Bronchial epithelial cell (primary cell): Measurements from ENCODE around the gene HSPA1L. TPM values are rescaled to one million over a fixed set of nuclear protein-coding genes. Genes with fewer than 3 reads are reported as not detected.

Source experiments
- DNase-seq: peaks from one replicate; pipeline ENCODE4 v3.0.0-alpha.2; 2010; ENCODE audit warnings: low read depth
- FAIRE-seq: peaks from 2 replicates; lab custom pipeline; 2011; peaks lifted over from hg19 to GRCh38; lab: Jason Lieb, UNC
- H3K27me3 ChIP-seq: 2 replicates; pipeline ENCODE4 v1.5.1; 2011; ENCODE audit warnings: low read length; ENCODE audit not compliant: control insufficient read depth, insufficient read depth
- H3K36me3 ChIP-seq: 2 replicates; pipeline ENCODE4 v1.5.1; 2011; ENCODE audit warnings: low read length; ENCODE audit not compliant: control insufficient read depth, insufficient read depth
- H3K4me3 ChIP-seq: 2 replicates; pipeline ENCODE4 v1.5.1; 2011; ENCODE audit warnings: mild to moderate bottlenecking, low read depth, low read length, control low read depth
- total RNA-seq: library from RNA; depleted of rRNA; stranded (reverse); fragments of >200 nt; gene quantifications from 2 replicates; pipeline ENCODE4 v1.2.1, GENCODE V29; 2014
- TF ChIP-seq, protein P1 (sequence below): IDR thresholded peaks from 2 replicates; pipeline ENCODE4 v1.5.1; 2011; ENCODE audit warnings: mild to moderate bottlenecking, moderate library complexity, low read length, control low read depth, inconsistent platforms; ENCODE audit not compliant: insufficient read depth, severe bottlenecking

Gene HSPA1L
- total RNA-seq, 1 donor from 2014 or later, result 0.53 TPM

- Histone ChIP-seq H3K36me3 (peaks cover 8% of the 10 kb centered on the region), H3K4me3 (no peak overlapping the region), H3K27me3 (no peaks in the 10 kb centered on the region)
- peak; percentile 10 for DNase-seq
- FAIRE-seq, result no peak
- TF ChIP-seq, protein P1, sequence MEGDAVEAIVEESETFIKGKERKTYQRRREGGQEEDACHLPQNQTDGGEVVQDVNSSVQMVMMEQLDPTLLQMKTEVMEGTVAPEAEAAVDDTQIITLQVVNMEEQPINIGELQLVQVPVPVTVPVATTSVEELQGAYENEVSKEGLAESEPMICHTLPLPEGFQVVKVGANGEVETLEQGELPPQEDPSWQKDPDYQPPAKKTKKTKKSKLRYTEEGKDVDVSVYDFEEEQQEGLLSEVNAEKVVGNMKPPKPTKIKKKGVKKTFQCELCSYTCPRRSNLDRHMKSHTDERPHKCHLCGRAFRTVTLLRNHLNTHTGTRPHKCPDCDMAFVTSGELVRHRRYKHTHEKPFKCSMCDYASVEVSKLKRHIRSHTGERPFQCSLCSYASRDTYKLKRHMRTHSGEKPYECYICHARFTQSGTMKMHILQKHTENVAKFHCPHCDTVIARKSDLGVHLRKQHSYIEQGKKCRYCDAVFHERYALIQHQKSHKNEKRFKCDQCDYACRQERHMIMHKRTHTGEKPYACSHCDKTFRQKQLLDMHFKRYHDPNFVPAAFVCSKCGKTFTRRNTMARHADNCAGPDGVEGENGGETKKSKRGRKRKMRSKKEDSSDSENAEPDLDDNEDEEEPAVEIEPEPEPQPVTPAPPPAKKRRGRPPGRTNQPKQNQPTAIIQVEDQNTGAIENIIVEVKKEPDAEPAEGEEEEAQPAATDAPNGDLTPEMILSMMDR, result no peak
Observed at GRCh38 chr6:31763619-31763940, 51.5 kb downstream of the HSPA1L start.

DNA sequence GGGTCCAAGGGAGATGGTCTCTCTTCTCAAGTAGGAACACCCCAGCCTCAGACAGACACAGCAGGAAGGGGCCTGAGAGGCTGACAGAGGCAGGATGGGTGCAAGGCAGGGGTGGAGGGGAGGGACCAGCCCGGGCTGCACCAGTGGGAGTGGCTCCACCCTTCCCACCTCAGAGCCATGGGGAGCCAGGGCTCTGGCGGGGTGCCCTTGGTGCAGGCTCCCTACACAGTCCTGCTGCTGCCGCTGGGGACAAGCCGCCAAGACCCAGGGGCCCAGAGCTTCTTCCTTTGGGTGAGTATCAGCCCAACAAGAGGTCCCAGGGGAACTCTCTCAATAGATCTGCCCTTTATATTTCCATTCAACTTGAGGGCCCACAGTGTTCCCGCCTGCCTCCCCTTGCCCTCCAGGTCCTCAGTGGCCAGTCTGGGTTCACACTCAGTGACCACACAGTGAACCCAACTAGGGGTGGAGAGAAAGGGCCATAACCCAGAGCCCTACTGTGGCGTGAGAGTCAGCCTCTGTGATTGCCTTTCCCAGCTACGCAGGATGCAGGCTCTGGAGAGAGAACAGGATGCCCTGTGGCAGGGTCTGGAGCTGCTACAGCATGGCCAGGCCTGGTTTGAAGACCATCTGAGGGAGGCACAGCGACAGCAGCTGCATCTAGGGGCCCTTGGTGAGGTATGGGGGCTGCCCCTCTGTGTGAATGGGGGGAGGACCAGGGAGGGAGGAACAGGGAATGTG lies 52.0 kb downstream of the HSPA1L start:
- H3K27me3 ChIP-seq, result no peaks in the 10 kb centered on the region
- FAIRE-seq (no peak), DNase-seq (no peak)
- peaks cover 11% of the 10 kb centered on the region for H3K36me3 ChIP-seq
- no peak overlapping the region for H3K4me3 ChIP-seq
- TF ChIP-seq, protein P1, result no peak

- Histone ChIP-seq H3K27me3 (no peaks in the 10 kb centered on the region), H3K36me3 (peaks cover 11% of the 10 kb centered on the region), H3K4me3 (no peak within 1 kb of the TSS)
- FAIRE-seq (no peak), DNase-seq (no peak)
- TF ChIP-seq, protein P1, result no peak
Observed at GRCh38 chr6:31762356-31762755, 52.7 kb downstream of the HSPA1L start, which contains the start of gene SAPCD1. Gene SAPCD1 (plus strand): TSS chr6:31762656. CDS start chr6:31763055, 399 bp downstream.

GRCh38 chr6:31761343-31761742 lies 53.7 kb downstream of the HSPA1L start:
- FAIRE-seq, result no peak
- TF ChIP-seq, protein P1, result no peak
- DNase-seq, result no peak
- Histone ChIP-seq H3K27me3 (no peaks in the 10 kb centered on the region), H3K4me3 (no peak overlapping the region), H3K36me3 (peaks cover 11% of the 10 kb centered on the region)

DNA sequence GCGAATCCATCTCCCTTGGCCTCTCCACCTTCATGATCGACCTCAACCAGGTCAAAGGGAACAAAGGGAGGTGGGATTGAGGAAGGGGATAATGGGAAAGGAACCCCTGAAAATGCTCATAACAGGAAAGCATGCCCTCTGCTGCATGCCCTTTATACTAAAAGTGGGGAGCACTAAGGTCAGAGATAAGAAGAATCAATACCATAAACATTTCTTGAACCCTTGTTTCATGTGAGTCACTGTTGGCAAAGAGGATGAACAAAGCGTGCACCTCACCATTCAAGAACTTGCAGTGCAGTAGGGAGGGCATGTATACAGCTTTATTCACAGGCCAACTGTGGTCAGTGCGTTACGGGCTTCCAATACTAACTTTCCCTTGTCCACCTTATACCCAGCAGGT lies 54.3 kb downstream of the HSPA1L start:
- TF ChIP-seq, protein P1, result no peak
- no peak for DNase-seq
- no peak overlapping the region for H3K4me3 ChIP-seq
- no peaks in the 10 kb centered on the region for H3K27me3 ChIP-seq
- H3K36me3 ChIP-seq, result peaks cover 11% of the 10 kb centered on the region
- FAIRE-seq, result no peak

Other genes starting within 250 kb of the HSPA1L start
- gene LTA, start 243.0 kb downstream of the HSPA1L start, total RNA-seq, result not detected in 2 replicates
- gene TNF, start 239.7 kb downstream of the HSPA1L start, total RNA-seq, result not detected in 2 replicates
- gene LTB, start 232.9 kb downstream of the HSPA1L start, total RNA-seq, result not detected in 2 replicates
- gene LST1, start 229.0 kb downstream of the HSPA1L start, total RNA-seq, result not detected in 2 replicates
- not detected in 2 replicates for gene NCR3, start 222.3 kb downstream of the HSPA1L start, total RNA-seq
- not detected in 2 replicates for gene AIF1, start 200.0 kb downstream of the HSPA1L start, total RNA-seq
- gene PRRC2A, start 194.6 kb downstream of the HSPA1L start, total RNA-seq, result 21.1 and 24.7 TPM in 2 replicates
- 71.1 and 84.1 TPM in 2 replicates for gene BAG6, start 162.6 kb downstream of the HSPA1L start, total RNA-seq
- 0.26 and 0.53 TPM in 2 replicates for gene APOM, start 159.4 kb downstream of the HSPA1L start, total RNA-seq
- 28.4 and 30.5 TPM in 2 replicates for gene C6orf47, start 154.5 kb downstream of the HSPA1L start, total RNA-seq
- 10.0 and 10.2 TPM in 2 replicates for gene GPANK1, start 150.3 kb downstream of the HSPA1L start, total RNA-seq
- gene CSNK2B, start 149.2 kb downstream of the HSPA1L start, total RNA-seq, result 61.1 and 72.7 TPM in 2 replicates
- 1.1 and 2.3 TPM in 2 replicates for gene LY6G5B, start 145.3 kb downstream of the HSPA1L start, total RNA-seq
- gene LY6G5C, start 134.2 kb downstream of the HSPA1L start, total RNA-seq, result 0.13 TPM in 1 of 2 replicates, not detected in the other
- gene ABHD16A, start 112.0 kb downstream of the HSPA1L start, total RNA-seq, result 32.9 and 66.2 TPM in 2 replicates
- gene LY6G6F, start 108.4 kb downstream of the HSPA1L start, total RNA-seq, result not detected in 2 replicates
- gene LY6G6D, start 99.9 kb downstream of the HSPA1L start, total RNA-seq, result not detected in 2 replicates
- 0.38 TPM in 1 of 2 replicates, not detected in the other for gene LY6G6C, start 93.5 kb downstream of the HSPA1L start, total RNA-seq
- under 0.01 TPM in 1 of 2 replicates, not detected in the other for gene MPIG6B, start 91.9 kb downstream of the HSPA1L start, total RNA-seq
- gene DDAH2, start 86.0 kb downstream of the HSPA1L start, total RNA-seq, result 14.5 and 19.5 TPM in 2 replicates
- 480 and 574 TPM in 2 replicates for gene CLIC1, start 78.8 kb downstream of the HSPA1L start, total RNA-seq
- 3.4 and 4.0 TPM in 2 replicates for gene MSH5, start 75.3 kb downstream of the HSPA1L start, total RNA-seq
- 1.3 TPM in 2 replicates for gene SAPCD1, start 52.6 kb downstream of the HSPA1L start, total RNA-seq
- 0.26 and 1.4 TPM in 2 replicates for gene VWA7, start 38.0 kb downstream of the HSPA1L start, total RNA-seq
- gene VARS1, start 19.5 kb downstream of the HSPA1L start, total RNA-seq, result 40.8 and 53.2 TPM in 2 replicates
- 28.9 and 29.2 TPM in 2 replicates for gene LSM2, start 8.3 kb downstream of the HSPA1L start, total RNA-seq
- 50.3 and 55.3 TPM in 2 replicates for gene HSPA1A, start 260 bp upstream of the HSPA1L start, total RNA-seq
- 118 and 193 TPM in 2 replicates for gene HSPA1B, start 12.5 kb upstream of the HSPA1L start, total RNA-seq
- gene NEU1, start 47.5 kb upstream of the HSPA1L start, total RNA-seq, result 65.8 and 70.3 TPM in 2 replicates
- 1.8 and 10.5 TPM in 2 replicates for gene SLC44A4, start 63.7 kb upstream of the HSPA1L start, total RNA-seq
- gene EHMT2, start 82.4 kb upstream of the HSPA1L start, total RNA-seq, result 10.8 and 14.5 TPM in 2 replicates
- 0.64 and 1.3 TPM in 2 replicates for gene ZBTB12, start 86.8 kb upstream of the HSPA1L start, total RNA-seq
- gene C2, start 112.4 kb upstream of the HSPA1L start, total RNA-seq, result 0.26 and 0.53 TPM in 2 replicates
- 2.4 and 2.6 TPM in 2 replicates for gene CFB, start 130.8 kb upstream of the HSPA1L start, total RNA-seq
- gene NELFE, start 143.7 kb upstream of the HSPA1L start, total RNA-seq, result 163 and 177 TPM in 2 replicates
- 44.8 and 48.0 TPM in 2 replicates for gene SKIC2, start 143.9 kb upstream of the HSPA1L start, total RNA-seq
- 8.4 and 12.2 TPM in 2 replicates for gene DXO, start 156.9 kb upstream of the HSPA1L start, total RNA-seq
- gene C4A, start 166.8 kb upstream of the HSPA1L start, total RNA-seq, result 1.2 and 1.8 TPM in 2 replicates
- gene C4B, start 199.5 kb upstream of the HSPA1L start, total RNA-seq, result 1.6 and 2.6 TPM in 2 replicates
- under 0.01 TPM in 1 of 2 replicates, not detected in the other for gene CYP21A2, start 223.1 kb upstream of the HSPA1L start, total RNA-seq